NOMO-1 treated with DMSO at 0.1 percent for 48 hours (cell line): ENCODE measurements around the gene DISC1.
A peak's percentile ranks its signal among the peaks of the same experiment; 100 is the strongest.
"Not testable (repeated sequence)": the region's sequence is repeated elsewhere in the genome, so short reads cannot be mapped to it uniquely, and the experiment has no call there.

ENCODE experiments used
- DNase-seq: peaks from one replicate; lab custom pipeline; 2025; ENCODE audit not compliant: unreplicated experiment; lab: John Stamatoyannopoulos, UW

The DISC1 gene

GRCh38 chr1:231763456-231763855 is 136.9 kb downstream of the DISC1 start:
- DNase-seq, result peak; percentile 48

GRCh38 chr1:231765825-231766224 is 139.2 kb downstream of the DISC1 start:
- not testable (repeated sequence) for DNase-seq

- no peak for DNase-seq
Observed at GRCh38 chr1:231767471-231767870, 140.9 kb downstream of the DISC1 start.

GRCh38 chr1:231768416-231768815 is 141.8 kb downstream of the DISC1 start:
- no peak for DNase-seq

- no peak for DNase-seq
Observed at GRCh38 chr1:231770506-231771175, 144.1 kb downstream of the DISC1 start.

GRCh38 chr1:231774719-231775335 is 148.2 kb downstream of the DISC1 start:
- DNase-seq, result peak; percentile 88

GRCh38 chr1:231776010-231776756 is 149.6 kb downstream of the DISC1 start:
- peak; percentile 11 for DNase-seq

- DNase-seq, result no peak
Observed at GRCh38 chr1:231776757-231777062, 150.1 kb downstream of the DISC1 start.

- DNase-seq, result peak; percentile 73
Observed at GRCh38 chr1:231778009-231778719, 151.6 kb downstream of the DISC1 start.

- DNase-seq, result no peak
Observed at GRCh38 chr1:231779081-231779480, 152.5 kb downstream of the DISC1 start.

- peak; percentile 93 for DNase-seq
Observed at GRCh38 chr1:231781892-231782291, 155.3 kb downstream of the DISC1 start.

- DNase-seq, result not testable (repeated sequence)
Observed at GRCh38 chr1:231785073-231785472, 158.5 kb downstream of the DISC1 start.

GRCh38 chr1:231786126-231786525 is 159.5 kb downstream of the DISC1 start:
- peak; percentile 77 for DNase-seq

- DNase-seq, result no peak
Observed at GRCh38 chr1:231792634-231793033, 166.0 kb downstream of the DISC1 start.

- no peak for DNase-seq
Observed at GRCh38 chr1:231793893-231794292, 167.3 kb downstream of the DISC1 start.

- DNase-seq, result no peak
Observed at GRCh38 chr1:231796141-231796540, 169.6 kb downstream of the DISC1 start.

- no peak for DNase-seq
Observed at GRCh38 chr1:231799363-231799986, 172.9 kb downstream of the DISC1 start.

GRCh38 chr1:231800108-231800507 is 173.5 kb downstream of the DISC1 start:
- DNase-seq, result no peak

- no peak for DNase-seq
Observed at GRCh38 chr1:231801042-231801585, 174.5 kb downstream of the DISC1 start.

- DNase-seq, result peak; percentile 95
Observed at GRCh38 chr1:231803353-231803752, 176.8 kb downstream of the DISC1 start.
